ENCODE measurements around the gene MAD1L1. TPM values are rescaled to one million over a fixed set of nuclear protein-coding genes. Genes with fewer than 3 reads are reported as not detected.
A peak's percentile ranks its signal among the peaks of the same experiment; 100 is the strongest.

MAD1L1 gene
- total RNA-seq, 1 experiment from 2014 or later = 46.7 TPM

- DNase-seq (ENCODE audit: low spot score) = no peak
- Histone ChIP-seq H3K9me3 (ENCODE audit: low read depth, low read length, poor library complexity, severe bottlenecking) (no peaks in the 10 kb centered on the region), H3K36me3 (ENCODE audit: insufficient read depth, low read length, poor library complexity, severe bottlenecking) (peaks cover 2% of the 10 kb centered on the region), H3K4me3 (ENCODE audit: low read depth, low read length, poor library complexity, severe bottlenecking) (no peak overlapping the region), H3K4me1 (ENCODE audit: insufficient read depth, low read length, poor library complexity, severe bottlenecking) (no peaks in the 10 kb centered on the region), H3K27ac (ENCODE audit: low read depth, low read length, poor library complexity, severe bottlenecking) (no peak overlapping the region), H3K27me3 (replicated peaks; ENCODE audit: insufficient read depth, low read depth, low read length, poor library complexity) (no peaks in the 10 kb centered on the region)
- ChIA-PET CTCF (no interaction called here), POLR2A (ENCODE audit: low non-redundant PET) (no interaction called here)
- intact Hi-C loops (cut with micrococcal nuclease; ENCODE audit: unreplicated experiment) = loop anchor here (5.0 kb wide), 1 partner anchor 97 kb away; no protein-coding TSS in a partner anchor
- no TSS peak for BruUV-seq (replicated peaks)
- no peak for TF ChIP-seq CTCF (conservative IDR thresholded peaks at IDR 0.05; ENCODE audit: low read depth, low read length)
- TF ChIP-seq EZH2 (IDR thresholded peaks at IDR 0.05; ENCODE audit: borderline replicate concordance, low read depth, low read length, poor library complexity, severe bottlenecking) = no peak
These were observed 17.1 kb upstream of the MAD1L1 start for GRCh38 chr7:2249744-2250323.

- Histone ChIP-seq H3K27me3 (replicated peaks; ENCODE audit: insufficient read depth, low read depth, low read length, poor library complexity) (no peaks in the 10 kb centered on the region), H3K4me3 (ENCODE audit: low read depth, low read length, poor library complexity, severe bottlenecking) (no peak overlapping the region), H3K9me3 (ENCODE audit: low read depth, low read length, poor library complexity, severe bottlenecking) (no peaks in the 10 kb centered on the region), H3K4me1 (ENCODE audit: insufficient read depth, low read length, poor library complexity, severe bottlenecking) (no peaks in the 10 kb centered on the region), H3K27ac (ENCODE audit: low read depth, low read length, poor library complexity, severe bottlenecking) (no peak overlapping the region), H3K36me3 (ENCODE audit: insufficient read depth, low read length, poor library complexity, severe bottlenecking) (peaks cover 2% of the 10 kb centered on the region)
- BruUV-seq (replicated peaks) = no TSS peak
- ChIA-PET POLR2A (ENCODE audit: low non-redundant PET) (no interaction called here), CTCF (interaction anchor here (0.6 kb wide), 1 partner anchor 17 kb away, joined by 4 read pairs; the partner anchor contains the start of gene MAD1L1)
- DNase-seq (ENCODE audit: low spot score) = no peak
- intact Hi-C loops (cut with micrococcal nuclease; ENCODE audit: unreplicated experiment) = loop anchor here (5.0 kb wide), 1 partner anchor 98 kb away; no protein-coding TSS in a partner anchor
- TF ChIP-seq CTCF (conservative IDR thresholded peaks at IDR 0.05; ENCODE audit: low read depth, low read length) (no peak), EZH2 (IDR thresholded peaks at IDR 0.05; ENCODE audit: borderline replicate concordance, low read depth, low read length, poor library complexity, severe bottlenecking) (no peak)
These were observed 16.4 kb upstream of the MAD1L1 start for GRCh38 chr7:2248984-2249694.

GRCh38 chr7:2247141-2247995, 14.6 kb upstream of the MAD1L1 start:
- Histone ChIP-seq H3K4me3 (ENCODE audit: low read depth, low read length, poor library complexity, severe bottlenecking) (no peak overlapping the region), H3K9me3 (ENCODE audit: low read depth, low read length, poor library complexity, severe bottlenecking) (no peaks in the 10 kb centered on the region), H3K36me3 (ENCODE audit: insufficient read depth, low read length, poor library complexity, severe bottlenecking) (peaks cover 2% of the 10 kb centered on the region), H3K4me1 (ENCODE audit: insufficient read depth, low read length, poor library complexity, severe bottlenecking) (peaks cover 11% of the 10 kb centered on the region), H3K27ac (ENCODE audit: low read depth, low read length, poor library complexity, severe bottlenecking) (no peak overlapping the region), H3K27me3 (replicated peaks; ENCODE audit: insufficient read depth, low read depth, low read length, poor library complexity) (no peaks in the 10 kb centered on the region)
- no TSS peak for BruUV-seq (replicated peaks)
- intact Hi-C loops (cut with micrococcal nuclease; ENCODE audit: unreplicated experiment) = loop anchor here (5.0 kb wide), 1 partner anchor 100 kb away; no protein-coding TSS in a partner anchor
- ChIA-PET CTCF (no interaction called here), POLR2A (ENCODE audit: low non-redundant PET) (interaction anchor here (0.6 kb wide), 1 partner anchor 74 kb away, joined by 10 read pairs; no protein-coding TSS in a partner anchor)
- TF ChIP-seq EZH2 (IDR thresholded peaks at IDR 0.05; ENCODE audit: borderline replicate concordance, low read depth, low read length, poor library complexity, severe bottlenecking) (no peak), CTCF (conservative IDR thresholded peaks at IDR 0.05; ENCODE audit: low read depth, low read length) (peak; percentile 76)
- peak; percentile 33 for DNase-seq (ENCODE audit: low spot score)
